ENCODE results near the gene PWP2.

Gene PWP2

DNA sequence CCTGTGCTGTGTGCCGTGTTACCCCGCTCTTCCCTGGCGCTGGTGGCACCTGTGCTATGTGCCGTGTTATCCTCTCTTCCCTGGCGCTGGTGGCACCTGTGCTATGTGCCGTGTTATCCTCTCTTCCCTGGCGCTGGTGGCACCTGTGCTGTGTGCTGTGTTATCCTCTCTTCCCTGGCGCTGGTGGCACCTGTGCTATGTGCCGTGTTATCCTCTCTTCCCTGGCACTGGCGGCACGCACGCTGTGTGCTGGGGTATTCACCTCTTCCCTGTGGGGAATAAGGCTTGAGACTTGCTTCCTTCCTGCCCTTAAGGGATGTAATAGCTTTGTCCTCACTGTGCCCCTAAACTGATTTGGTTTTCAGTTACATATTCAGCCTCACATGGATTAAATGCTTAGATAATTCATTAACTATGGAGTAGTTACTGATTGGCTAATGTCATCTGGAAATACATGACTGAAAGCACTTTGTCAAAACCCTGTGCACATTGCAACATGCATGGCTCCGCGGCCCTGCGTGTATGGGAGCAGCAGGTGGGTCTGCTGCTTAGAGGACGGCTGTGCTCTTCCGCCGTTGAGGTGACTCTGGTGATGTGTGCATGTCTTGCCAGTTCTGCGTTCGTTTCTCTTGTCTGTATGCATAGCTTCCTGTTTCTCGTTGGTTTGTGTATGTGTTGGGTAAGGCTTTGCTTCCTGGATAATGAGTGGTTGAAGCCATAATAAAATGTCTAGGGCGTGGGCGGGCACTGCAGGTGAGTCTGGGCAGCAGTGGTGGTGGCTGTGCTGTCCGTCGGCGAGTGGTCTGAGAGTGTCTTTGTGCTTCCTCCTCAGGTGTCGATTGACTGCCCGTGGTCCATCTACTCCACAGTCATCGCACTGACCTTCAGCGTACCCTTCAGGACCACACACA is 17.9 kb upstream of the PWP2 start:
- H3K27me3 ChIP-seq (ENCODE audit: insufficient read depth, poor library complexity, severe bottlenecking): no peaks in the 10 kb centered on the region
- H3K4me3 ChIP-seq (replicated peaks; ENCODE audit: insufficient read depth, low read length): no peak overlapping the region
- TF ChIP-seq POLR2AphosphoS5 (IDR thresholded peaks at IDR 0.05; ENCODE audit: low read depth) (peak; percentile 82), SPI1 (IDR thresholded peaks at IDR 0.05; ENCODE audit: borderline replicate concordance, low read depth) (peak; percentile 54; the same call in 1 of the 2 replicates)
- TF ChIP-seq, protein P1, sequence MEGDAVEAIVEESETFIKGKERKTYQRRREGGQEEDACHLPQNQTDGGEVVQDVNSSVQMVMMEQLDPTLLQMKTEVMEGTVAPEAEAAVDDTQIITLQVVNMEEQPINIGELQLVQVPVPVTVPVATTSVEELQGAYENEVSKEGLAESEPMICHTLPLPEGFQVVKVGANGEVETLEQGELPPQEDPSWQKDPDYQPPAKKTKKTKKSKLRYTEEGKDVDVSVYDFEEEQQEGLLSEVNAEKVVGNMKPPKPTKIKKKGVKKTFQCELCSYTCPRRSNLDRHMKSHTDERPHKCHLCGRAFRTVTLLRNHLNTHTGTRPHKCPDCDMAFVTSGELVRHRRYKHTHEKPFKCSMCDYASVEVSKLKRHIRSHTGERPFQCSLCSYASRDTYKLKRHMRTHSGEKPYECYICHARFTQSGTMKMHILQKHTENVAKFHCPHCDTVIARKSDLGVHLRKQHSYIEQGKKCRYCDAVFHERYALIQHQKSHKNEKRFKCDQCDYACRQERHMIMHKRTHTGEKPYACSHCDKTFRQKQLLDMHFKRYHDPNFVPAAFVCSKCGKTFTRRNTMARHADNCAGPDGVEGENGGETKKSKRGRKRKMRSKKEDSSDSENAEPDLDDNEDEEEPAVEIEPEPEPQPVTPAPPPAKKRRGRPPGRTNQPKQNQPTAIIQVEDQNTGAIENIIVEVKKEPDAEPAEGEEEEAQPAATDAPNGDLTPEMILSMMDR (IDR thresholded peaks at IDR 0.05; ENCODE audit: insufficient read depth, low read length): no peak
- DNase-seq (ENCODE audit: low read depth in 1 of 2, low spot score in 1 of 2): peak; percentile 79 to 94
- H3K27ac ChIP-seq (replicated peaks): peak overlapping the region; percentile 84

DNA sequence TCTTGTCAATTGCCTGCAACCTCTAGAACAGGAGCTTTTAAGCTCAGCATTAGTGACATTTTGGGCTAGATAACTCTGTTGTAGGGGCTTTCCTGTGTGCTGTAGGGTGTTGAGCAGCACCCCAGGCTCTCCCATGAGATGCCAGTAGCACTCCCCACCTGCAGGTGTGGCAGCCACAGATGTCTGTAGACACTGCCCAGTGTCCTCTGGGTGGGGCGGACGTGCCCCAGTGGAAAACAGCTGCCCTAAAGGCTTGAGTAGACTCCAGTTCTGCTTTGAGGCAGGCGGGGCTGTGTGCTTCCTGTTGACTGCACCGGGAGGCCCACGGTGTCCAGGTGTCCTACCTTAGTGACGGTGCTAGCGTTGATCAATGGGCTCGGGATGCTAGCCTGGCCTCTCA is 16.9 kb upstream of the PWP2 start:
- Histone ChIP-seq H3K27me3 (ENCODE audit: insufficient read depth, poor library complexity, severe bottlenecking) (no peaks in the 10 kb centered on the region), H3K27ac (replicated peaks) (peak overlapping the region; percentile 84), H3K4me3 (replicated peaks; ENCODE audit: insufficient read depth, low read length) (no peak overlapping the region)
- TF ChIP-seq GABPA (IDR thresholded peaks at IDR 0.05; ENCODE audit: low read depth) (no peak), POLR2AphosphoS5 (IDR thresholded peaks at IDR 0.05; ENCODE audit: low read depth) (no peak; the same call in 1 of the 2 replicates), SPI1 (IDR thresholded peaks at IDR 0.05; ENCODE audit: borderline replicate concordance, low read depth) (no peak)
- TF ChIP-seq, protein P1 (IDR thresholded peaks at IDR 0.05; ENCODE audit: insufficient read depth, low read length): no peak
- TF ChIP-seq, protein P2, sequence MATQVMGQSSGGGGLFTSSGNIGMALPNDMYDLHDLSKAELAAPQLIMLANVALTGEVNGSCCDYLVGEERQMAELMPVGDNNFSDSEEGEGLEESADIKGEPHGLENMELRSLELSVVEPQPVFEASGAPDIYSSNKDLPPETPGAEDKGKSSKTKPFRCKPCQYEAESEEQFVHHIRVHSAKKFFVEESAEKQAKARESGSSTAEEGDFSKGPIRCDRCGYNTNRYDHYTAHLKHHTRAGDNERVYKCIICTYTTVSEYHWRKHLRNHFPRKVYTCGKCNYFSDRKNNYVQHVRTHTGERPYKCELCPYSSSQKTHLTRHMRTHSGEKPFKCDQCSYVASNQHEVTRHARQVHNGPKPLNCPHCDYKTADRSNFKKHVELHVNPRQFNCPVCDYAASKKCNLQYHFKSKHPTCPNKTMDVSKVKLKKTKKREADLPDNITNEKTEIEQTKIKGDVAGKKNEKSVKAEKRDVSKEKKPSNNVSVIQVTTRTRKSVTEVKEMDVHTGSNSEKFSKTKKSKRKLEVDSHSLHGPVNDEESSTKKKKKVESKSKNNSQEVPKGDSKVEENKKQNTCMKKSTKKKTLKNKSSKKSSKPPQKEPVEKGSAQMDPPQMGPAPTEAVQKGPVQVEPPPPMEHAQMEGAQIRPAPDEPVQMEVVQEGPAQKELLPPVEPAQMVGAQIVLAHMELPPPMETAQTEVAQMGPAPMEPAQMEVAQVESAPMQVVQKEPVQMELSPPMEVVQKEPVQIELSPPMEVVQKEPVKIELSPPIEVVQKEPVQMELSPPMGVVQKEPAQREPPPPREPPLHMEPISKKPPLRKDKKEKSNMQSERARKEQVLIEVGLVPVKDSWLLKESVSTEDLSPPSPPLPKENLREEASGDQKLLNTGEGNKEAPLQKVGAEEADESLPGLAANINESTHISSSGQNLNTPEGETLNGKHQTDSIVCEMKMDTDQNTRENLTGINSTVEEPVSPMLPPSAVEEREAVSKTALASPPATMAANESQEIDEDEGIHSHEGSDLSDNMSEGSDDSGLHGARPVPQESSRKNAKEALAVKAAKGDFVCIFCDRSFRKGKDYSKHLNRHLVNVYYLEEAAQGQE (IDR thresholded peaks at IDR 0.05; ENCODE audit: insufficient replicate concordance, low read depth): no peak
- DNase-seq (ENCODE audit: low read depth in 1 of 2, low spot score in 1 of 2): peak in 1 of 2 experiments; percentile 1

DNA sequence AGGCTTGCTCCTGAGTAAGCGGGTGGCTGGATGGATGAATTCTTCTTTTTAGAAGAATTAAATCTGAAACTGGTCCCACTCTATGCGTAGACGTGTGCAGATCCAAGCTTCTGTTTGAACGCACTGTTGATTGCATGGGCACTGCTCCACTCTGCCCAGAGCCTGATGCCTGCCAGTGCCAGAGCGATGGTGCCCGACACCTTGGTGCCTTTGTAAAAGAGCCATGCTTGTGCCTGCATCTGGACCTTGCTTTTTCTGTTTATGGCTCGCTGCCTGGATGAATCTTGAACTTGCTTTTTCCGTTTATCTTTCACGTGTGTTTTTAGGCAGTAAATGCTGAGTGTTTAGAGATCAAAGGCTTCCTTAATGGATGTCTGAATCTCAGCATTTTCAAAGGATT is 15.0 kb upstream of the PWP2 start:
- TF ChIP-seq, protein P1 (IDR thresholded peaks at IDR 0.05; ENCODE audit: insufficient read depth, low read length): no peak
- TF ChIP-seq GABPA (IDR thresholded peaks at IDR 0.05; ENCODE audit: low read depth) (no peak), POLR2AphosphoS5 (IDR thresholded peaks at IDR 0.05; ENCODE audit: low read depth) (no peak), SPI1 (IDR thresholded peaks at IDR 0.05; ENCODE audit: borderline replicate concordance, low read depth) (no peak)
- TF ChIP-seq, protein P2 (IDR thresholded peaks at IDR 0.05; ENCODE audit: insufficient replicate concordance, low read depth): no peak
- Histone ChIP-seq H3K4me3 (replicated peaks; ENCODE audit: insufficient read depth, low read length) (no peak overlapping the region), H3K27me3 (ENCODE audit: insufficient read depth, poor library complexity, severe bottlenecking) (no peaks in the 10 kb centered on the region), H3K27ac (replicated peaks) (no peak overlapping the region)
- no peak for DNase-seq (ENCODE audit: low read depth in 1 of 2, low spot score in 1 of 2)
